Tibial nerve (tissue), 4 donors: Measurements from ENCODE around the gene PLB1.

Source experiments
- EP300 ChIP-seq, 2 donors: sonication (generic); formaldehyde crosslinking; IDR thresholded peaks; one replicate each; pipeline ENCODE4 v1.6.1; 2017; ENCODE audit warnings: antibody characterized with exemption in 2 of 2, mild to moderate bottlenecking in 1 of 2
- POLR2A ChIP-seq, 2 donors: fragments of 450-650 bp; IDR thresholded peaks; one replicate each; pipeline ENCODE4 v1.6.1; 2017; ENCODE audit warnings: antibody characterized with exemption in 2 of 2, mild to moderate bottlenecking in 2 of 2, moderate library complexity in 2 of 2
- TF ChIP-seq, protein P1 (sequence below), 5 experiments: fragments of 200-600 bp in 3 of 5; fragments of 450-650 bp in 2 of 5; sonication (generic) in 3 of 5; IDR thresholded peaks; one replicate each; pipeline ENCODE4 v1.5.1; 2016 to 2019; ENCODE audit warnings: antibody characterized with exemption in 5 of 5, mild to moderate bottlenecking in 3 of 5, moderate library complexity in 2 of 5

- TF ChIP-seq, protein P1, sequence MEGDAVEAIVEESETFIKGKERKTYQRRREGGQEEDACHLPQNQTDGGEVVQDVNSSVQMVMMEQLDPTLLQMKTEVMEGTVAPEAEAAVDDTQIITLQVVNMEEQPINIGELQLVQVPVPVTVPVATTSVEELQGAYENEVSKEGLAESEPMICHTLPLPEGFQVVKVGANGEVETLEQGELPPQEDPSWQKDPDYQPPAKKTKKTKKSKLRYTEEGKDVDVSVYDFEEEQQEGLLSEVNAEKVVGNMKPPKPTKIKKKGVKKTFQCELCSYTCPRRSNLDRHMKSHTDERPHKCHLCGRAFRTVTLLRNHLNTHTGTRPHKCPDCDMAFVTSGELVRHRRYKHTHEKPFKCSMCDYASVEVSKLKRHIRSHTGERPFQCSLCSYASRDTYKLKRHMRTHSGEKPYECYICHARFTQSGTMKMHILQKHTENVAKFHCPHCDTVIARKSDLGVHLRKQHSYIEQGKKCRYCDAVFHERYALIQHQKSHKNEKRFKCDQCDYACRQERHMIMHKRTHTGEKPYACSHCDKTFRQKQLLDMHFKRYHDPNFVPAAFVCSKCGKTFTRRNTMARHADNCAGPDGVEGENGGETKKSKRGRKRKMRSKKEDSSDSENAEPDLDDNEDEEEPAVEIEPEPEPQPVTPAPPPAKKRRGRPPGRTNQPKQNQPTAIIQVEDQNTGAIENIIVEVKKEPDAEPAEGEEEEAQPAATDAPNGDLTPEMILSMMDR (IDR thresholded peaks at IDR 0.05) = no peak
- TF ChIP-seq POLR2A (IDR thresholded peaks at IDR 0.05) = no peak
- no peak for TF ChIP-seq EP300 (IDR thresholded peaks at IDR 0.05)
These were observed 149.7 kb downstream of the PLB1 start for GRCh38 chr2:28645553-28645952.
